Progenitor cell of endocrine pancreas (in vitro differentiated cells): ENCODE results near the gene TANC1. TPM values are rescaled to one million over a fixed set of nuclear protein-coding genes. Genes with fewer than 3 reads are reported as not detected.

Experiments
- DNase-seq: peaks from one replicate; pipeline ENCODE4 v3.0.0; 2021; ENCODE audit warnings: low spot score; ENCODE audit not compliant: unreplicated experiment
- H3K27ac Mint-ChIP-seq: 2 replicates; pipeline ENCODE4 v1.8.0; 2021; ENCODE audit warnings: mild to moderate bottlenecking, moderate library complexity, mixed read lengths
- H3K27me3 Mint-ChIP-seq: 2 replicates; pipeline ENCODE4 v1.8.0; 2021; ENCODE audit warnings: mixed read lengths
- H3K36me3 Mint-ChIP-seq: 2 replicates; pipeline ENCODE4 v1.8.0; 2022; ENCODE audit warnings: mixed read lengths; ENCODE audit not compliant: insufficient read depth
- H3K4me1 Mint-ChIP-seq: 2 replicates; pipeline ENCODE4 v1.8.0; 2021; ENCODE audit warnings: low read depth, mixed read lengths
- H3K4me3 Mint-ChIP-seq: 2 replicates; pipeline ENCODE4 v1.8.0; 2021; ENCODE audit warnings: low read depth, mild to moderate bottlenecking, moderate library complexity, mixed read lengths
- H3K9me3 Mint-ChIP-seq: 2 replicates; pipeline ENCODE4 v1.8.0; 2021; ENCODE audit warnings: low read depth, mixed read lengths
- CTCF ChIP-seq: fragments of 200-600 bp; sonication (generic); IDR thresholded peaks from one replicate; pipeline ENCODE4 v1.5.0; 2021; ENCODE audit warnings: antibody characterized with exemption, mild to moderate bottlenecking; ENCODE audit not compliant: unreplicated experiment
- total RNA-seq: library from RNA; stranded (reverse); gene quantifications from 2 replicates; pipeline ENCODE4 v1.2.1, GENCODE V29; 2021

TANC1 gene
- total RNA-seq, 1 donor from 2014 or later, result 29.8 TPM

- H3K36me3 Mint-ChIP-seq, result peaks cover 31% of the 10 kb centered on the region
- H3K4me3 Mint-ChIP-seq, result no peak overlapping the region
- peak overlapping the region; percentile 6 for H3K27ac Mint-ChIP-seq
- no peak for TF ChIP-seq CTCF
- no peak for DNase-seq
- peaks cover 2% of the 10 kb centered on the region for H3K4me1 Mint-ChIP-seq
- no peaks in the 10 kb centered on the region for H3K9me3 Mint-ChIP-seq
- H3K27me3 Mint-ChIP-seq, result no peaks in the 10 kb centered on the region
Measured at GRCh38 chr2:159183346-159183745, 214.9 kb downstream of the TANC1 start.

GRCh38 chr2:159185401-159186130, 217.1 kb downstream of the TANC1 start:
- Mint-ChIP-seq H3K36me3 (peaks cover 20% of the 10 kb centered on the region), H3K27ac (peak overlapping the region; percentile 78), H3K9me3 (no peaks in the 10 kb centered on the region), H3K27me3 (no peaks in the 10 kb centered on the region), H3K4me1 (peaks cover 2% of the 10 kb centered on the region), H3K4me3 (no peak overlapping the region)
- no peak for DNase-seq
- TF ChIP-seq CTCF, result peak; percentile 30

GRCh38 chr2:159186462-159186861, 218.0 kb downstream of the TANC1 start:
- Mint-ChIP-seq H3K27ac (peak overlapping the region; percentile 78), H3K27me3 (no peaks in the 10 kb centered on the region), H3K4me3 (no peak overlapping the region), H3K4me1 (peaks cover 2% of the 10 kb centered on the region), H3K9me3 (no peaks in the 10 kb centered on the region), H3K36me3 (peaks cover 18% of the 10 kb centered on the region)
- no peak for TF ChIP-seq CTCF
- no peak for DNase-seq

- peaks cover 15% of the 10 kb centered on the region for H3K36me3 Mint-ChIP-seq
- H3K27ac Mint-ChIP-seq, result no peak overlapping the region
- no peak for TF ChIP-seq CTCF
- H3K4me1 Mint-ChIP-seq, result peaks cover 2% of the 10 kb centered on the region
- no peaks in the 10 kb centered on the region for H3K27me3 Mint-ChIP-seq
- no peaks in the 10 kb centered on the region for H3K9me3 Mint-ChIP-seq
- DNase-seq, result no peak
- H3K4me3 Mint-ChIP-seq, result no peak overlapping the region
Measured at GRCh38 chr2:159187106-159187505, 218.7 kb downstream of the TANC1 start.

- Mint-ChIP-seq H3K9me3 (no peaks in the 10 kb centered on the region), H3K27me3 (no peaks in the 10 kb centered on the region), H3K4me3 (no peak overlapping the region), H3K36me3 (peaks cover 10% of the 10 kb centered on the region), H3K4me1 (peaks cover 2% of the 10 kb centered on the region), H3K27ac (no peak overlapping the region)
- no peak for DNase-seq
- no peak for TF ChIP-seq CTCF
Measured at GRCh38 chr2:159188449-159188848, 220.0 kb downstream of the TANC1 start.
